ENCODE data around the gene L3MBTL2. TPM values are rescaled to one million over a fixed set of nuclear protein-coding genes. Genes with fewer than 3 reads are reported as not detected.

The L3MBTL2 gene
- total RNA-seq, 3 donors from 2014 or later = 17.7 to 25.0 (median 18.9) TPM

GRCh38 chr22:41234815-41235695, 29.9 kb downstream of the L3MBTL2 start:
- H3K4me3 ChIP-seq = no peak overlapping the region
- DNase-seq (no peak), ATAC-seq (no peak)
- H3K9me3 ChIP-seq = no peaks in the 10 kb centered on the region
- no peaks in the 10 kb centered on the region for H3K36me3 ChIP-seq (ENCODE audit: low read depth)
- peaks cover 11% of the 10 kb centered on the region for H3K4me1 ChIP-seq (ENCODE audit: low read depth)
- intact Hi-C loops (cut with DNase I, micrococcal nuclease) = no loop called here
- no peak for TF ChIP-seq CTCF (IDR thresholded peaks at IDR 0.05)

GRCh38 chr22:41237036-41237706, 32.1 kb downstream of the L3MBTL2 start:
- no peak for TF ChIP-seq CTCF (IDR thresholded peaks at IDR 0.05)
- DNase-seq = no peak
- Histone ChIP-seq H3K9me3 (no peaks in the 10 kb centered on the region), H3K4me1 (ENCODE audit: low read depth) (peaks cover 11% of the 10 kb centered on the region), H3K4me3 (no peak overlapping the region), H3K36me3 (ENCODE audit: low read depth) (no peaks in the 10 kb centered on the region)
- intact Hi-C loops (cut with DNase I, micrococcal nuclease) = no loop called here
- no peak for ATAC-seq

GRCh38 chr22:41237707-41238569, 32.8 kb downstream of the L3MBTL2 start:
- Histone ChIP-seq H3K36me3 (ENCODE audit: low read depth) (no peaks in the 10 kb centered on the region), H3K9me3 (no peaks in the 10 kb centered on the region), H3K4me3 (no peak overlapping the region), H3K4me1 (ENCODE audit: low read depth) (peaks cover 11% of the 10 kb centered on the region)
- DNase-seq (peak; percentile 83 to 90 (median 88)), ATAC-seq (peak; percentile 96)
- intact Hi-C loops (cut with DNase I, micrococcal nuclease) = no loop called here
- peak; percentile 67 for TF ChIP-seq CTCF (IDR thresholded peaks at IDR 0.05)

GRCh38 chr22:41238570-41239442, 33.7 kb downstream of the L3MBTL2 start:
- Histone ChIP-seq H3K4me1 (ENCODE audit: low read depth) (peaks cover 11% of the 10 kb centered on the region), H3K4me3 (no peak overlapping the region), H3K9me3 (no peaks in the 10 kb centered on the region), H3K36me3 (ENCODE audit: low read depth) (no peaks in the 10 kb centered on the region)
- DNase-seq (no peak), ATAC-seq (no peak)
- no peak for TF ChIP-seq CTCF (IDR thresholded peaks at IDR 0.05)
- intact Hi-C loops (cut with DNase I, micrococcal nuclease) = no loop called here
